Activated naive CD8-positive, alpha-beta T cell treated with anti-CD3 and anti-CD28 coated beads, Interleukin-2, amount 50 U/mL, for 24 hours (primary cell): ENCODE results near the gene ARHGAP28.

Experiments
- ATAC-seq: fragments of 150-1000 bp; cut with Tn5 transposase; one replicate; pipeline ENCODE4 v1.10.0; 2021
- DNase-seq: peaks from one replicate; pipeline ENCODE4 v3.0.0; 2021
- H3K27ac Mint-ChIP-seq: one replicate; pipeline ENCODE4 v1.8.0; 2021; ENCODE audit warnings: mild to moderate bottlenecking, mixed read lengths
- H3K27me3 Mint-ChIP-seq: one replicate; pipeline ENCODE4 v1.8.0; 2021; ENCODE audit warnings: mixed read lengths
- H3K36me3 Mint-ChIP-seq: one replicate; pipeline ENCODE4 v1.8.0; 2021; ENCODE audit warnings: low read depth, mixed read lengths
- H3K4me1 Mint-ChIP-seq: one replicate; pipeline ENCODE4 v1.8.0; 2021; ENCODE audit warnings: mixed read lengths
- H3K4me3 Mint-ChIP-seq: one replicate; pipeline ENCODE4 v1.8.0; 2021; ENCODE audit warnings: mild to moderate bottlenecking, moderate library complexity, mixed read lengths
- H3K9me3 Mint-ChIP-seq: one replicate; pipeline ENCODE4 v1.8.0; 2021; ENCODE audit warnings: mixed read lengths

The ARHGAP28 gene

GRCh38 chr18:6729247-6730091 is at the start of gene ARHGAP28:
TSS of gene ARHGAP28 (plus strand) at chr18:6729716. CDS start at chr18:6729822, 106 bp downstream.
- Mint-ChIP-seq H3K4me1 (peaks cover 2% of the 10 kb centered on the region), H3K4me3 (peak within 1 kb of the TSS; percentile 59), H3K36me3 (no peaks in the 10 kb centered on the region), H3K9me3 (no peaks in the 10 kb centered on the region), H3K27ac (no peak within 1 kb of the TSS), H3K27me3 (peaks cover 30% of the 10 kb centered on the region)
- peak; percentile 8 for DNase-seq
- peak; percentile 57 for ATAC-seq

- Mint-ChIP-seq H3K27ac (no peak overlapping the region), H3K4me3 (no peak overlapping the region), H3K9me3 (no peaks in the 10 kb centered on the region), H3K4me1 (no peaks in the 10 kb centered on the region), H3K27me3 (no peaks in the 10 kb centered on the region), H3K36me3 (no peaks in the 10 kb centered on the region)
- DNase-seq (no peak), ATAC-seq (no peak)
Observed at GRCh38 chr18:6681331-6681875, 48.1 kb upstream of the ARHGAP28 start.

GRCh38 chr18:6682437-6683111 is 46.9 kb upstream of the ARHGAP28 start:
- Mint-ChIP-seq H3K9me3 (peaks cover 4% of the 10 kb centered on the region), H3K4me3 (no peak overlapping the region), H3K36me3 (no peaks in the 10 kb centered on the region), H3K27ac (no peak overlapping the region), H3K4me1 (no peaks in the 10 kb centered on the region), H3K27me3 (no peaks in the 10 kb centered on the region)
- no peak for DNase-seq
- no peak for ATAC-seq

- no peak for ATAC-seq
- Mint-ChIP-seq H3K27ac (no peak overlapping the region), H3K4me3 (no peak overlapping the region), H3K9me3 (peaks cover 6% of the 10 kb centered on the region), H3K27me3 (no peaks in the 10 kb centered on the region), H3K36me3 (no peaks in the 10 kb centered on the region), H3K4me1 (no peaks in the 10 kb centered on the region)
- DNase-seq, result no peak
Observed at GRCh38 chr18:6683112-6683876, 46.2 kb upstream of the ARHGAP28 start.

GRCh38 chr18:6687676-6688075 is 41.8 kb upstream of the ARHGAP28 start:
- Mint-ChIP-seq H3K27me3 (no peaks in the 10 kb centered on the region), H3K36me3 (no peaks in the 10 kb centered on the region), H3K4me3 (no peak overlapping the region), H3K27ac (no peak overlapping the region), H3K4me1 (no peaks in the 10 kb centered on the region), H3K9me3 (peaks cover 6% of the 10 kb centered on the region)
- ATAC-seq (no peak), DNase-seq (no peak)

GRCh38 chr18:6708890-6709289 is 20.6 kb upstream of the ARHGAP28 start:
- no peaks in the 10 kb centered on the region for H3K4me1 Mint-ChIP-seq
- no peak overlapping the region for H3K4me3 Mint-ChIP-seq
- DNase-seq (no peak), ATAC-seq (no peak)
- H3K27ac Mint-ChIP-seq, result no peak overlapping the region
- peaks cover 5% of the 10 kb centered on the region for H3K9me3 Mint-ChIP-seq
- no peaks in the 10 kb centered on the region for H3K27me3 Mint-ChIP-seq
- no peaks in the 10 kb centered on the region for H3K36me3 Mint-ChIP-seq

- H3K4me3 Mint-ChIP-seq, result no peak overlapping the region
- no peaks in the 10 kb centered on the region for H3K27me3 Mint-ChIP-seq
- ATAC-seq (no peak), DNase-seq (no peak)
- H3K9me3 Mint-ChIP-seq, result peaks cover 5% of the 10 kb centered on the region
- no peaks in the 10 kb centered on the region for H3K4me1 Mint-ChIP-seq
- no peak overlapping the region for H3K27ac Mint-ChIP-seq
- H3K36me3 Mint-ChIP-seq, result no peaks in the 10 kb centered on the region
Observed at GRCh38 chr18:6711467-6711866, 18.0 kb upstream of the ARHGAP28 start.

GRCh38 chr18:6712401-6712800 is 17.1 kb upstream of the ARHGAP28 start:
- no peaks in the 10 kb centered on the region for H3K9me3 Mint-ChIP-seq
- no peaks in the 10 kb centered on the region for H3K27me3 Mint-ChIP-seq
- no peak for DNase-seq
- H3K4me3 Mint-ChIP-seq, result no peak overlapping the region
- H3K4me1 Mint-ChIP-seq, result no peaks in the 10 kb centered on the region
- no peaks in the 10 kb centered on the region for H3K36me3 Mint-ChIP-seq
- no peak for ATAC-seq
- no peak overlapping the region for H3K27ac Mint-ChIP-seq

GRCh38 chr18:6714010-6714409 is 15.5 kb upstream of the ARHGAP28 start:
- no peak for DNase-seq
- Mint-ChIP-seq H3K27me3 (no peaks in the 10 kb centered on the region), H3K27ac (no peak overlapping the region), H3K4me3 (no peak overlapping the region), H3K36me3 (no peaks in the 10 kb centered on the region), H3K9me3 (no peaks in the 10 kb centered on the region), H3K4me1 (no peaks in the 10 kb centered on the region)
- ATAC-seq, result no peak

- Mint-ChIP-seq H3K4me3 (no peak overlapping the region), H3K4me1 (no peaks in the 10 kb centered on the region), H3K27ac (no peak overlapping the region), H3K9me3 (no peaks in the 10 kb centered on the region), H3K27me3 (no peaks in the 10 kb centered on the region), H3K36me3 (no peaks in the 10 kb centered on the region)
- no peak for ATAC-seq
- DNase-seq, result no peak
Observed at GRCh38 chr18:6718267-6718666, 11.2 kb upstream of the ARHGAP28 start.

GRCh38 chr18:6719098-6719846 is 10.2 kb upstream of the ARHGAP28 start:
- Mint-ChIP-seq H3K4me1 (no peaks in the 10 kb centered on the region), H3K9me3 (no peaks in the 10 kb centered on the region), H3K27ac (no peak overlapping the region), H3K36me3 (no peaks in the 10 kb centered on the region), H3K27me3 (no peaks in the 10 kb centered on the region), H3K4me3 (no peak overlapping the region)
- ATAC-seq (no peak), DNase-seq (no peak)

GRCh38 chr18:6719910-6720683 is 9.4 kb upstream of the ARHGAP28 start:
- Mint-ChIP-seq H3K9me3 (no peaks in the 10 kb centered on the region), H3K4me1 (no peaks in the 10 kb centered on the region), H3K4me3 (no peak overlapping the region), H3K27ac (no peak overlapping the region), H3K36me3 (no peaks in the 10 kb centered on the region), H3K27me3 (no peaks in the 10 kb centered on the region)
- DNase-seq (no peak), ATAC-seq (no peak)

- DNase-seq (no peak), ATAC-seq (no peak)
- no peaks in the 10 kb centered on the region for H3K4me1 Mint-ChIP-seq
- H3K36me3 Mint-ChIP-seq, result no peaks in the 10 kb centered on the region
- no peaks in the 10 kb centered on the region for H3K9me3 Mint-ChIP-seq
- peaks cover under 1% of the 10 kb centered on the region for H3K27me3 Mint-ChIP-seq
- no peak overlapping the region for H3K4me3 Mint-ChIP-seq
- no peak overlapping the region for H3K27ac Mint-ChIP-seq
Observed at GRCh38 chr18:6721755-6722154, 7.8 kb upstream of the ARHGAP28 start.
